Measurements from ENCODE around the gene DNASE1.

DNA sequence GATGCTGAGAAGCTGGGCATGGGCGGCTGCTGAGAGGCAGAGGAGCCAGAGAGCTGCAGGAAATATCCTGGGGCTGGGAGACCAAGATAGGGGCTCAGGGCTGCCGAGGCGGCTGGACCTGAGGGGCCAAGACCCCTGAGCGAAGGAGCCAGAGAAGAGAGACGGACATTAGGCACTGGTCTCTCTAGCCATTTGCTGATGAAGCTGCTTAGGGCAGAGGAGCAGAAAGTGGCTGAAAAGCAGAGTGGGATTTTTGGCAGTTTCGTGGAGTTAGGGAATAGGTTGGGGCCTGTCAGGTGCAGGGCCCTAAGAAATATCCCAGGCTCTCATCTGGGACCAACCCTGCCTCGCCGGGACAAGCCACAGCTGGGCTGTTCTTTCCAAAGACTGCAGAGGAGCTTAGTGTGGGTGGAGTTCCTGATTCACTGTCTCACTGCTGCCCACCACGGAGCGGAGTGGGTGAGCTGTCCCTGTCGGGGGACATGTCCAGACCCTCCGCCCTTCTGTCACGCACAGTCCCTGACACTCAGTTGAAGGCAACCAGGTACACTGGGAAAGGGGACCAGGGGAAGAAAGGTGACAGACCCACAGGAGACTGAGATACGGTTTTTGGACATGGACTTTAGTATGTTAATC, 11.3 kb upstream of the DNASE1 start:
- TF ChIP-seq POLR2AphosphoS5 (IDR thresholded peaks at IDR 0.05; ENCODE audit: low read depth, low read length) (no peak), REST (IDR thresholded peaks at IDR 0.05; ENCODE audit: insufficient read depth in 1 of 2, low read depth in 2 of 2, low read length in 2 of 2) (no peak), SIN3A (IDR thresholded peaks at IDR 0.05; ENCODE audit: borderline replicate concordance, insufficient read depth, low read length) (no peak)
